ENCODE measurements around the gene SCN9A.
"Not testable (repeated sequence)": the region's sequence is repeated elsewhere in the genome, so short reads cannot be mapped to it uniquely, and the experiment has no call there.

GRCh38 chr2:166312863-166313262 lies 62.9 kb downstream of the SCN9A start:
- TF ChIP-seq CTCF (IDR thresholded peaks at IDR 0.05; ENCODE audit: control extremely low read depth in 1 of 3, insufficient read depth in 1 of 3, low read depth in 1 of 3, low read length in 3 of 3); SRF (IDR thresholded peaks at IDR 0.05; ENCODE audit: low read depth, low read length); POLR2AphosphoS5 (IDR thresholded peaks at IDR 0.05; ENCODE audit: low read depth, low read length): not testable (repeated sequence)

Measured in H1 (cell line).